ENCODE measurements around the gene YPEL1. TPM values are rescaled to one million over a fixed set of nuclear protein-coding genes. Genes with fewer than 3 reads are reported as not detected.

The YPEL1 gene
- total and polyA plus RNA-seq, 2 of the 13 experiments (the other 11 are each of a cell fraction or from before 2014, with no cell fraction given), result 0.33 to 2.5 TPM

DNA sequence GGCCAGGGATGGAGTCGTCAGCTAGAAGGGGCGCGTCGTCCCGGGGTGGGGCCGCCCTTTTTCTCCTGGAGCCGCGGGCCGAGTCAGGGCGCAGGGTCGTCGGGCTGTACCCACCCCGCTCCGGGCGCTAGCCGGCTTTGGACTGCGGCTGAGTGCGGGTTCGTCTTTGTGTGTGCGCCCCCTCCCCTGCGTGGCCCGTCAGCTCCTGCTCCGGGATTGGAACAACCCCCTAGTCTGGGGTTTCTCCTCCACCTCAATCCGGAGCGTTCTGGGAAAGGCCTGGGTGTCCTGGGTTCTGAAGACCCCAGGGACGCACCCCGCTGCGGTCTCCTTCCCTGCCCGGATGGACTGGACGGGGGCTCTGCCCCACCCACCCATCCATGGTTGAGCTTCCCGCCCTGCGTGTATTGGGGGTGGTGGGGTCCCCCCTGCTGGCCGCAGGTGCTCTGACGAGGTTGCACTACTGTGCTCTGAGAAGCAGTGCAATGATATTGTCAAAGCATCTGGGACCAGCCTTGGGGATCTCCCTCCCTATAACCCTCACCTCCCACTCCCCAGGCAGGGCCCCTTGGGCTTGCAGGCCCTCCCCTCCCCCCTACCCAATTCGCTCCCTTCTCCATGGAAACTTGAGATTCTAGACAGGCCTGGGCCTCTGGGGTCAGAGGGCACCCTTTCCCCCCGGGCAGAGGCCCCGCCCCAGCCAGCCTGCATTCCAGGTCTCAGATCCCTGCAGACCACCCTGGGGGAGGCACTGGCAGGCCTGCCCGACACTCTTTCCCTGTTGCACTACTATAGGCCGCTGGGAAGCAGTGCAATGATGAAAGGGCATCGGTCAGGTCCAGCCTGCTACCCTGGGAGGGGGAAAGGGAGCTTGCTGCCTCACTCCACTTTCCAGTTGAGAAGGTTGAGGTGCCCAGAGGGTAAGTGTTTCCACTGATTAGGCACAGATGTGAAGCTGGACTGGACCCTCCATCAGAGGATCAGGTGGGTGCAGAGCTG, 82.7 kb downstream of the YPEL1 start (continued):
- TF ChIP-seq SAFB2 (CRISPR knock-in tag; IDR thresholded peaks at IDR 0.05; ENCODE audit: borderline replicate concordance, low read depth) (no peak), ZUFSP (CRISPR knock-in tag; IDR thresholded peaks at IDR 0.05; ENCODE audit: borderline replicate concordance) (no peak), MZF1 (CRISPR knock-in tag; IDR thresholded peaks at IDR 0.05; ENCODE audit: borderline replicate concordance) (no peak), NR2F2 (IDR thresholded peaks at IDR 0.05; ENCODE audit: borderline replicate concordance, low read depth) (no peak), ZMAT3 (CRISPR knock-in tag; conservative IDR thresholded peaks at IDR 0.05) (no peak), ZNF572 (CRISPR knock-in tag; IDR thresholded peaks at IDR 0.05) (no peak), SMAD9 (CRISPR knock-in tag; IDR thresholded peaks at IDR 0.05) (no peak), ZFP41 (CRISPR knock-in tag; IDR thresholded peaks at IDR 0.05; ENCODE audit: borderline replicate concordance) (no peak), TAF15 (IDR thresholded peaks at IDR 0.05; ENCODE audit: low read depth, low read length, poor library complexity, severe bottlenecking) (no peak), MTF1 (CRISPR knock-in tag; IDR thresholded peaks at IDR 0.05) (no peak), MYC (CRISPR knock-in tag; IDR thresholded peaks at IDR 0.05; ENCODE audit: borderline replicate concordance) (0 out of 2 replicates have a peak, but pooled peaks have one; percentile 14), SMC3 (IDR thresholded peaks at IDR 0.05; ENCODE audit: low read length) (no peak), ZFP62 (CRISPR knock-in tag; IDR thresholded peaks at IDR 0.05) (no peak), HNF1A (IDR thresholded peaks at IDR 0.05; ENCODE audit: low read depth) (no peak), HNF1A (CRISPR knock-in tag; IDR thresholded peaks at IDR 0.05; ENCODE audit: borderline replicate concordance) (no peak), TFDP2 (CRISPR knock-in tag; IDR thresholded peaks at IDR 0.05) (0 out of 2 replicates have a peak, but pooled peaks have one; percentile 20), HNF4G (IDR thresholded peaks at IDR 0.05; ENCODE audit: borderline replicate concordance, low read depth, low read length) (no peak), HNF4G (CRISPR knock-in tag; IDR thresholded peaks at IDR 0.05; ENCODE audit: borderline replicate concordance, low read depth) (no peak), ZNF761 (CRISPR knock-in tag; conservative IDR thresholded peaks at IDR 0.05) (no peak), RFX5 (IDR thresholded peaks at IDR 0.05; ENCODE audit: low read depth, low read length) (no peak)
- TF ChIP-seq, protein P1, sequence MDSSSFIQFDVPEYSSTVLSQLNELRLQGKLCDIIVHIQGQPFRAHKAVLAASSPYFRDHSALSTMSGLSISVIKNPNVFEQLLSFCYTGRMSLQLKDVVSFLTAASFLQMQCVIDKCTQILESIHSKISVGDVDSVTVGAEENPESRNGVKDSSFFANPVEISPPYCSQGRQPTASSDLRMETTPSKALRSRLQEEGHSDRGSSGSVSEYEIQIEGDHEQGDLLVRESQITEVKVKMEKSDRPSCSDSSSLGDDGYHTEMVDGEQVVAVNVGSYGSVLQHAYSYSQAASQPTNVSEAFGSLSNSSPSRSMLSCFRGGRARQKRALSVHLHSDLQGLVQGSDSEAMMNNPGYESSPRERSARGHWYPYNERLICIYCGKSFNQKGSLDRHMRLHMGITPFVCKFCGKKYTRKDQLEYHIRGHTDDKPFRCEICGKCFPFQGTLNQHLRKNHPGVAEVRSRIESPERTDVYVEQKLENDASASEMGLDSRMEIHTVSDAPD (CRISPR knock-in tag; IDR thresholded peaks at IDR 0.05), result no peak

All from HepG2 (cell line).